ENCODE measurements around the gene CSRP1.

The CSRP1 gene

GRCh38 chr1:201517631-201518030, 10.7 kb upstream of the CSRP1 start:
- DNase-seq (ENCODE audit: low spot score), result no peak
- H3K4me3 ChIP-seq, result no peak overlapping the region
- no peak overlapping the region for H3K27ac ChIP-seq
- TF ChIP-seq CTCF (IDR thresholded peaks at IDR 0.05), result no peak

- no peak overlapping the region for H3K4me3 ChIP-seq
- DNase-seq (ENCODE audit: low spot score), result no peak
- H3K27ac ChIP-seq, result no peak overlapping the region
- TF ChIP-seq CTCF (IDR thresholded peaks at IDR 0.05), result no peak
These were observed 9.7 kb upstream of the CSRP1 start for GRCh38 chr1:201516511-201517127.

- no peak overlapping the region for H3K27ac ChIP-seq
- DNase-seq (ENCODE audit: low spot score), result no peak
- no peak for TF ChIP-seq CTCF (IDR thresholded peaks at IDR 0.05)
- no peak overlapping the region for H3K4me3 ChIP-seq
These were observed 9.0 kb upstream of the CSRP1 start for GRCh38 chr1:201515895-201516294.

GRCh38 chr1:201515062-201515750, 8.3 kb upstream of the CSRP1 start:
- no peak for TF ChIP-seq CTCF (IDR thresholded peaks at IDR 0.05)
- no peak for DNase-seq (ENCODE audit: low spot score)
- no peak overlapping the region for H3K27ac ChIP-seq

GRCh38 chr1:201514466-201514865, 7.5 kb upstream of the CSRP1 start:
- TF ChIP-seq CTCF (IDR thresholded peaks at IDR 0.05), result no peak

More at GRCh38 chr1:201515062-201515750, 8.3 kb upstream of the CSRP1 start:
- H3K4me3 ChIP-seq, result no peak overlapping the region

GRCh38 chr1:201513498-201514243, 6.7 kb upstream of the CSRP1 start:
- no peak overlapping the region for H3K27ac ChIP-seq
- H3K4me3 ChIP-seq, result no peak overlapping the region
- TF ChIP-seq CTCF (IDR thresholded peaks at IDR 0.05), result no peak
- DNase-seq (ENCODE audit: low spot score), result no peak

More at GRCh38 chr1:201514466-201514865, 7.5 kb upstream of the CSRP1 start:
- no peak overlapping the region for H3K4me3 ChIP-seq
- DNase-seq (ENCODE audit: low spot score), result no peak
- no peak overlapping the region for H3K27ac ChIP-seq

All from coronary artery (tissue), 2 donors.